HepG2 (cell line): ENCODE data around the gene ANKRD44. TPM values are rescaled to one million over a fixed set of nuclear protein-coding genes. Genes with fewer than 3 reads are reported as not detected.

Experiments used
- EEA1 ChIP-seq: sonication (generic); formaldehyde crosslinking; IDR thresholded peaks from 2 replicates; pipeline ENCODE4 v1.5.1; 2020; ENCODE audit warnings: mild to moderate bottlenecking, missing genetic modification reagents, borderline replicate concordance
- HOXA9 ChIP-seq: sonication (generic); formaldehyde crosslinking; IDR thresholded peaks from 2 replicates; pipeline ENCODE4 v1.8.1; 2022; ENCODE audit warnings: missing genetic modification reagents, mild to moderate bottlenecking, moderate library complexity, borderline replicate concordance
- REST ChIP-seq, 2 experiments: IDR thresholded peaks; 2 replicates each; pipeline ENCODE4 v1.6.1; 2011 to 2012; ENCODE audit warnings: low read length in 2 of 2, borderline replicate concordance in 1 of 2, low read depth in 1 of 2, mild to moderate bottlenecking in 1 of 2, moderate library complexity in 1 of 2
- TBX2 ChIP-seq: sonication (generic); formaldehyde crosslinking; IDR thresholded peaks from 2 replicates; pipeline ENCODE4 v1.5.0; 2020; ENCODE audit warnings: missing genetic modification reagents, mild to moderate bottlenecking, borderline replicate concordance
- THAP11 ChIP-seq: IDR thresholded peaks from 2 replicates; pipeline ENCODE4 v1.6.1; 2016; ENCODE audit warnings: missing biosample characterization, missing genetic modification reagents
- ZGPAT ChIP-seq: IDR thresholded peaks from 2 replicates; pipeline ENCODE4 v1.6.1; 2016; ENCODE audit warnings: mild to moderate bottlenecking
- ZHX1 ChIP-seq: sonication (generic); formaldehyde crosslinking; IDR thresholded peaks from 2 replicates; pipeline ENCODE4 v1.8.1; 2022; ENCODE audit warnings: low read depth, mild to moderate bottlenecking, missing genetic modification reagents
- ZNF274 ChIP-seq: sonication (generic); formaldehyde crosslinking; IDR thresholded peaks from 2 replicates; pipeline ENCODE4 v1.5.1; 2020; ENCODE audit warnings: mild to moderate bottlenecking, missing genetic modification reagents
- ZNF335 ChIP-seq: sonication (generic); formaldehyde crosslinking; IDR thresholded peaks from 2 replicates; pipeline ENCODE4 v1.4.0; 2020; ENCODE audit warnings: missing genetic modification reagents
- ZNF382 ChIP-seq: sonication (generic); formaldehyde crosslinking; IDR thresholded peaks from 2 replicates; pipeline ENCODE4 v1.5.0; 2020; ENCODE audit warnings: missing genetic modification reagents, mild to moderate bottlenecking, borderline replicate concordance
- ZNF543 ChIP-seq: sonication (generic); formaldehyde crosslinking; IDR thresholded peaks from 2 replicates; pipeline ENCODE4 v1.4.0; 2020; ENCODE audit warnings: mild to moderate bottlenecking, missing genetic modification reagents
- ZNF670 ChIP-seq: sonication (generic); formaldehyde crosslinking; IDR thresholded peaks from 2 replicates; pipeline ENCODE4 v1.8.0; 2022; ENCODE audit warnings: mild to moderate bottlenecking, missing genetic modification reagents, borderline replicate concordance
- ZNF790 ChIP-seq: sonication (generic); formaldehyde crosslinking; IDR thresholded peaks from 2 replicates; pipeline ENCODE4 v1.8.0; 2022; ENCODE audit warnings: missing genetic modification reagents, mild to moderate bottlenecking, borderline replicate concordance
- ZSCAN29 ChIP-seq: sonication (generic); formaldehyde crosslinking; conservative IDR thresholded peaks from 2 replicates; pipeline ENCODE4 v1.4.0; 2020; ENCODE audit warnings: mild to moderate bottlenecking, missing genetic modification reagents
- polyA plus RNA-seq, 8 experiments: library from polyadenylated mRNA; depleted of rRNA in 3 of 8; stranded (reverse) in 7 of 8; unstranded in 1 of 8; fragments of >200 nt; fragmentation: Illumina TruSeq in 4 of 8; extraction: Trizol in 4 of 8; gene quantifications; 2 replicates each; pipeline versions ENCODE4 v1.2.1 to v1.2.3, GENCODE V29; 2011 to 2016; ENCODE audit warnings: low read depth in 4 of 8, missing spikeins in 1 of 8, mixed read lengths in 1 of 8; ENCODE audit not compliant: insufficient read depth in 1 of 8
- total RNA-seq, 5 experiments: library from RNA; depleted of rRNA; stranded (reverse); fragments of >200 nt; fragmentation: Illumina TruSeq; extraction: Trizol; gene quantifications; 2 replicates each; pipeline ENCODE4 v1.2.3, GENCODE V29; 2016; ENCODE audit warnings: low read depth in 1 of 5
- TF ChIP-seq, protein P1 (sequence below): sonication (generic); formaldehyde crosslinking; IDR thresholded peaks from 2 replicates; pipeline ENCODE4 v1.5.1; 2020; ENCODE audit warnings: mild to moderate bottlenecking, moderate library complexity, missing genetic modification reagents
- TF ChIP-seq, protein P2 (sequence below): IDR thresholded peaks from 2 replicates; pipeline ENCODE4 v1.6.1; 2012; ENCODE audit warnings: low read depth, low read length, improper control_type of control experiment

The ANKRD44 gene
- total and polyA plus RNA-seq, 2 of the 13 experiments (the other 11 are each of a cell fraction or from before 2014, with no cell fraction given) = 0.04 to 0.11 TPM

- TF ChIP-seq, protein P1, sequence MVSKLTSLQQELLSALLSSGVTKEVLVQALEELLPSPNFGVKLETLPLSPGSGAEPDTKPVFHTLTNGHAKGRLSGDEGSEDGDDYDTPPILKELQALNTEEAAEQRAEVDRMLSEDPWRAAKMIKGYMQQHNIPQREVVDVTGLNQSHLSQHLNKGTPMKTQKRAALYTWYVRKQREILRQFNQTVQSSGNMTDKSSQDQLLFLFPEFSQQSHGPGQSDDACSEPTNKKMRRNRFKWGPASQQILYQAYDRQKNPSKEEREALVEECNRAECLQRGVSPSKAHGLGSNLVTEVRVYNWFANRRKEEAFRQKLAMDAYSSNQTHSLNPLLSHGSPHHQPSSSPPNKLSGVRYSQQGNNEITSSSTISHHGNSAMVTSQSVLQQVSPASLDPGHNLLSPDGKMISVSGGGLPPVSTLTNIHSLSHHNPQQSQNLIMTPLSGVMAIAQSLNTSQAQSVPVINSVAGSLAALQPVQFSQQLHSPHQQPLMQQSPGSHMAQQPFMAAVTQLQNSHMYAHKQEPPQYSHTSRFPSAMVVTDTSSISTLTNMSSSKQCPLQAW = 0 out of 2 replicates have a peak, but pooled peaks have one; percentile 25
- TF ChIP-seq TBX2 (CRISPR knock-in tag) (peak; percentile 70), ZNF382 (no peak), ZNF670 (CRISPR knock-in tag) (peak; percentile 66; the same call in 1 of the 2 replicates), HOXA9 (CRISPR knock-in tag) (no peak), ZNF274 (CRISPR knock-in tag) (no peak), THAP11 (CRISPR knock-in tag) (peak; percentile 45; the same call in 1 of the 2 replicates), ZNF335 (no peak), EEA1 (CRISPR knock-in tag) (no peak), ZNF790 (CRISPR knock-in tag) (no peak), REST (IDR thresholded peaks at IDR 0.05; ENCODE audit: borderline replicate concordance in 1 of 2, low read depth in 1 of 2, low read length in 2 of 2) (no peak), ZNF543 (CRISPR knock-in tag) (no peak), ZGPAT (CRISPR knock-in tag) (peak; percentile 52; the same call in 1 of the 2 replicates), ZHX1 (CRISPR knock-in tag) (no peak), ZSCAN29 (CRISPR knock-in tag) (peak; percentile 89)
- TF ChIP-seq, protein P2, sequence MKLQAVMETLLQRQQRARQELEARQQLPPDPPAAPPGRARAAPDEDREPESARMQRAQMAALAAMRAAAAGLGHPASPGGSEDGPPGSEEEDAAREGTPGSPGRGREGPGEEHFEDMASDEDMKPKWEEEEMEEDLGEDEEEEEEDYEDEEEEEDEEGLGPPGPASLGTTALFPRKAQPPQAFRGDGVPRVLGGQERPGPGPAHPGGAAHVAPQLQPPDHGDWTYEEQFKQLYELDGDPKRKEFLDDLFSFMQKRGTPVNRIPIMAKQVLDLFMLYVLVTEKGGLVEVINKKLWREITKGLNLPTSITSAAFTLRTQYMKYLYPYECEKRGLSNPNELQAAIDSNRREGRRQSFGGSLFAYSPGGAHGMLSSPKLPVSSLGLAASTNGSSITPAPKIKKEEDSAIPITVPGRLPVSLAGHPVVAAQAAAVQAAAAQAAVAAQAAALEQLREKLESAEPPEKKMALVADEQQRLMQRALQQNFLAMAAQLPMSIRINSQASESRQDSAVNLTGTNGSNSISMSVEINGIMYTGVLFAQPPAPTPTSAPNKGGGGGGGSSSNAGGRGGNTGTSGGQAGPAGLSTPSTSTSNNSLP = peak; percentile 70
Observed at GRCh38 chr2:197158591-197159550, 151.7 kb downstream of the ANKRD44 start (continued).
